T-cell (primary cell): Measurements from ENCODE around the gene TNS2. TPM values are rescaled to one million over a fixed set of nuclear protein-coding genes. Genes with fewer than 3 reads are reported as not detected.

Source experiments
- ATAC-seq, 4 experiments: fragments of 200-7000 bp in 3 of 4; fragments of 150-1000 bp in 1 of 4; cut with Tn5 transposase; replicated peaks in 1 of 4; 1 replicate in 3 of 4; 2 replicates in 1 of 4; pipeline ENCODE4 v1.10.0; 2021; ENCODE audit warnings: moderate library complexity in 3 of 4, mild to moderate bottlenecking in 2 of 4, moderate number of reproducible peaks in 1 of 4
- CTCF ChIA-PET, 2 donors: fragments of 300-600 bp; sonication (Branson Sonifier 250); formaldehyde crosslinking; loops; one replicate each; lab custom pipeline; 2022; ENCODE audit warnings: antibody characterized with exemption in 2 of 2; lab: Charles Lee
- POLR2A ChIA-PET, 2 donors: fragments of 300-600 bp; sonication (Branson Sonifier 250); formaldehyde crosslinking; loops; one replicate each; lab custom pipeline; 2022; ENCODE audit warnings: antibody characterized with exemption in 2 of 2; lab: Charles Lee
- DNase-seq, 35 experiments: peaks; one replicate each; pipeline versions ENCODE4 v3.0.0 to v3.0.0-alpha.2; 2013 to 2023
- H3K27ac ChIP-seq: one replicate; pipeline ENCODE4 v1.5.1; 2013; ENCODE audit warnings: low read length
- H3K27me3 ChIP-seq, 2 experiments: replicated peaks in 1 of 2; 1 replicate in 1 of 2; 2 replicates in 1 of 2; pipeline versions ENCODE4 v1.6.1 to v1.7.0; 2013; ENCODE audit warnings: low read length in 1 of 2, mixed read lengths in 1 of 2; ENCODE audit not compliant: control insufficient read depth in 2 of 2, insufficient read depth in 2 of 2; ENCODE audit errors: extremely low read depth in 1 of 2
- H3K36me3 ChIP-seq, 2 donors: 1 replicate in 1 of 2; 2 replicates in 1 of 2; pipeline versions ENCODE4 v1.6.1 to v1.7.0; 2013; ENCODE audit warnings: low read length in 1 of 2; ENCODE audit not compliant: control insufficient read depth in 2 of 2, insufficient read depth in 1 of 2; ENCODE audit errors: extremely low read depth in 1 of 2
- H3K4me1 ChIP-seq, 2 experiments: 1 replicate in 1 of 2; 2 replicates in 1 of 2; pipeline versions ENCODE4 v1.6.1 to v1.7.0; 2013; ENCODE audit warnings: low read length in 2 of 2, mixed read lengths in 1 of 2; ENCODE audit not compliant: insufficient read depth in 2 of 2, control insufficient read depth in 1 of 2; ENCODE audit errors: extremely low read depth in 1 of 2
- H3K4me3 ChIP-seq, 2 donors: 1 replicate in 1 of 2; 2 replicates in 1 of 2; pipeline versions ENCODE4 v1.5.1 to v1.7.0; 2013; ENCODE audit warnings: mild to moderate bottlenecking in 2 of 2, low read length in 1 of 2, moderate library complexity in 1 of 2; ENCODE audit not compliant: control insufficient read depth in 1 of 2; ENCODE audit errors: extremely low read depth in 1 of 2
- H3K9me3 ChIP-seq: 2 replicates; pipeline ENCODE4 v1.7.0; 2013
- H3K27ac Mint-ChIP-seq, 2 donors: one replicate each; pipeline ENCODE4 v1.8.0; 2020 to 2021; ENCODE audit warnings: mild to moderate bottlenecking in 2 of 2, mixed read lengths in 2 of 2
- H3K27me3 Mint-ChIP-seq, 2 donors: one replicate each; pipeline ENCODE4 v1.8.0; 2021 to 2022; ENCODE audit warnings: mixed read lengths in 2 of 2
- H3K36me3 Mint-ChIP-seq: one replicate; pipeline ENCODE4 v1.8.0; 2021; ENCODE audit warnings: mixed read lengths
- H3K4me1 Mint-ChIP-seq, 3 donors: one replicate each; pipeline ENCODE4 v1.8.0; 2020 to 2022; ENCODE audit warnings: mixed read lengths in 3 of 3, mild to moderate bottlenecking in 1 of 3
- H3K4me3 Mint-ChIP-seq, 3 donors: one replicate each; pipeline ENCODE4 v1.8.0; 2020 to 2022; ENCODE audit warnings: mild to moderate bottlenecking in 3 of 3, mixed read lengths in 3 of 3, moderate library complexity in 3 of 3
- H3K9me3 Mint-ChIP-seq, 3 donors: one replicate each; pipeline ENCODE4 v1.8.0; 2020 to 2022; ENCODE audit warnings: mixed read lengths in 3 of 3
- WGBS: methylation state at CpG from one replicate; pipeline ENCODE4 v1.1.5; 2013; ENCODE audit warnings: missing lambda C conversion rate; ENCODE audit not compliant: insufficient coverage; 5-methylcytosine and 5-hydroxymethylcytosine counted together
- total RNA-seq, 35 experiments: library from RNA in 6 of 35; stranded (reverse) in 6 of 35; fragments of 120-200 nt in 1 of 35; gene quantifications; one replicate each; pipeline versions ENCODE4 v1.2.1 to v1.2.4 and lab custom pipeline; 2013 to 2026

TNS2 gene
- total RNA-seq, 5 donors from 2014 or later (not counting 1 experiment from before 2014, with no cell fraction given), result 2.5 to 5.1 (median 3.0) TPM

- POLR2A ChIA-PET, result interaction anchor here in 1 of 2 donors (0.5 kb wide), 1 partner anchor 25 kb away, joined by 3 read pairs; no protein-coding TSS in a partner anchor
- DNase-seq (no peak), ATAC-seq (no peak)
- H3K27ac ChIP-seq, result no peak overlapping the region
- H3K4me1 ChIP-seq, result peaks cover 4 to 12% of the 10 kb centered on the region in 2 experiments
- H3K36me3 ChIP-seq, result peaks cover 5 to 79% of the 10 kb centered on the region in 2 donors
- Mint-ChIP-seq H3K27me3 (no peaks in the 10 kb centered on the region), H3K27ac (peak overlapping the region in 1 of 2 donors; percentile 16), H3K4me1 (peaks cover 18 to 23% (median 20%) of the 10 kb centered on the region in 3 donors), H3K36me3 (peaks cover 54% of the 10 kb centered on the region), H3K4me3 (no peak overlapping the region), H3K9me3 (no peaks in the 10 kb centered on the region)
- H3K4me3 ChIP-seq, result no peak overlapping the region
- H3K9me3 ChIP-seq, result no peaks in the 10 kb centered on the region
- CTCF ChIA-PET, result interaction anchor here in 1 of 2 donors (0.5 kb wide), 1 partner anchor 623 kb away, joined by 4 read pairs; no protein-coding TSS in a partner anchor
- no CpG with 5 or more reads among the region's 3 CpGs for WGBS
- no peaks in the 10 kb centered on the region for H3K27me3 ChIP-seq
Measured at GRCh38 chr12:53036802-53037201, 13.1 kb upstream of the TNS2 start.

GRCh38 chr12:53039851-53040250 lies 10.0 kb upstream of the TNS2 start:
- DNase-seq, result no peak
- Histone ChIP-seq H3K4me3 (no peak overlapping the region), H3K36me3 (peaks cover 5 to 52% of the 10 kb centered on the region in 2 donors), H3K4me1 (peaks cover 4 to 12% of the 10 kb centered on the region in 2 experiments), H3K27me3 (peaks cover 0 to 5% of the 10 kb centered on the region in 2 experiments), H3K27ac (no peak overlapping the region), H3K9me3 (no peaks in the 10 kb centered on the region)
- ChIA-PET POLR2A (no interaction called here), CTCF (interaction anchor here in 1 of 2 donors (0.7 kb wide), 1 partner anchor 972 kb away, joined by 3 read pairs; no protein-coding TSS in a partner anchor)
- no CpG with 5 or more reads among the region's 4 CpGs for WGBS
- Mint-ChIP-seq H3K36me3 (peaks cover 35% of the 10 kb centered on the region), H3K27ac (peak overlapping the region in 1 of 2 donors; percentile 25), H3K27me3 (no peaks in the 10 kb centered on the region), H3K4me3 (no peak overlapping the region), H3K4me1 (peaks cover 18 to 23% (median 18%) of the 10 kb centered on the region in 3 donors), H3K9me3 (no peaks in the 10 kb centered on the region)
- ATAC-seq, result no peak

- Histone ChIP-seq H3K27me3 (peaks cover 0 to 6% of the 10 kb centered on the region in 2 experiments), H3K27ac (no peak overlapping the region), H3K9me3 (no peaks in the 10 kb centered on the region), H3K4me3 (no peak overlapping the region), H3K36me3 (peaks cover 4 to 26% of the 10 kb centered on the region in 2 donors), H3K4me1 (peaks cover 8 to 28% of the 10 kb centered on the region in 2 experiments)
- peak overlapping the region in 1 of 2 donors; percentile 54 for H3K27ac Mint-ChIP-seq
- H3K9me3 Mint-ChIP-seq, result no peaks in the 10 kb centered on the region
- ATAC-seq, result no peak
- H3K27me3 Mint-ChIP-seq, result no peaks in the 10 kb centered on the region
- ChIA-PET POLR2A (no interaction called here), CTCF (interaction anchor here in 1 of 2 donors (0.6 to 2.8 kb wide), 3 partner anchors 11 to 434 kb away, joined by 3 to 13 read pairs (median 3); no protein-coding TSS in a partner anchor)
- WGBS, result 96% methylated on average over 4 of the region's 7 CpGs
- H3K4me3 Mint-ChIP-seq, result no peak overlapping the region
- peaks cover 21% of the 10 kb centered on the region for H3K36me3 Mint-ChIP-seq
- H3K4me1 Mint-ChIP-seq, result peaks cover 27 to 30% (median 28%) of the 10 kb centered on the region in 3 donors
- no peak for DNase-seq
Measured at GRCh38 chr12:53042607-53043454, 7.0 kb upstream of the TNS2 start.

DNA sequence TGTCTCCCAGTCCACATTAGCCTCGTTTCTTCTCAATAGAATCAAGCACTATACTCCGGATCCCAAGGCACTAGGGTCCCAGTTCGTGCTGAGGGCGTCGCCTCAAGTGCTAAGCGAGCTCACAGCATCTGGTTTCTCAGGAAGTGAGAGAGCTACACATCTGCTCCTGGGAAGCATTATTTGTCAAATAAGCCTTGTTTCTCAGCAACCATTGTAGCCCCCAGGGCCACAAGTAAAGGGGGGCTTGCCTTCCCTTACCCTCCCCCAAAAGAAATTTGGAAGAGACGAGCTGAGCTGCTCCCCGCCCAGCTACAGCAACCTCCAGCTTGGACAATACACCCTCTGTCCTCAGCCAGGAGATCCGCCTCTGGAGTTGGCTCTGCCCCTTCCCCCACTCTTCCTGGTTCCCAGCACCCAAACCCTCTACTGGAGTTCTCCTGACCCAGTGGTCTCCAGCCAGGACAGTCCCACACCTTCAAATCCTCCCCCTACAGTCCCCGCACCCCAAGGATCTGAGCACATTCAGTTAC lies 5.7 kb upstream of the TNS2 start:
- CTCF ChIA-PET, result interaction anchor here in 1 of 2 donors (2.8 kb wide), 1 partner anchor 10 kb away, joined by 13 read pairs; no protein-coding TSS in a partner anchor

DNA sequence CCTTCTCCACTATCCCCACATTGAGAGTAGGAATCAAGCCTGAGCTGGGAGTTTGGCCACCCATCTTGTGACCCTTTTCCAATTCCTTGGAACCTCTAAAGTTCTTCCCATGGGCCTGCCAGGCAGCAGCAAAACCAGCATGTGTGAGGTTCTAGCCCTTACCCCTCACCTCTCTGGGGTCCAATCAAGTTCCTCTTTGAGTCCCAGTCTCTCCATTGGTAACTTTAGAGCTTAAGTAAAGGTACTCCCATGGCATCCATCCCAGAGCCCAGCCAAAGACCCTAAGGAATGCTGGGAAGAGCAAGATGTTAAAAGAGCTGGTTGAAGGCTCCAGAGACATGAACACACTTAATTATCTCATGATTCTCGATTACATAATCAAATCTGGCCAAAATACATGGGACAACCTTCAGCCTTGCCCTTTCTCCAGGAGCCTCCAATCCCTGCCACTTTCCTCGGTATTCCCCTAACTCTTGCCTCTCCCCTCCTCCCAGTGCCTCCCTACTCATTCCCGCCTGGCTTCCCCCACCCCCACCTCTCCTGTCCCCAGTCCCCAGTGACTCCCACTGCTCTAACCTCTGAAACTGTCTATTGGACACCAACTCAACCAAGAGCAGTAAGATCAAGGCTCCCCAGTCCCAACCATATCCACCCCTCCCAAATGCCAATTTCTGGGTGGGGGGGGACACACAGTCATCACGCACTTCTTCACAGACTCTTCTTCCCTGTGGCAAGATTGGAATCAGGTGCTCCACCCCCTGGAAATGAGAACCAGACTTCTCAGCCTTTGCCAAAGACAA lies 4.8 kb upstream of the TNS2 start:
- Mint-ChIP-seq H3K4me1 (peaks cover 11 to 20% (median 14%) of the 10 kb centered on the region in 3 donors), H3K27me3 (no peaks in the 10 kb centered on the region), H3K4me3 (peak overlapping the region; percentile 13 to 92 (median 91)), H3K9me3 (no peaks in the 10 kb centered on the region), H3K36me3 (peaks cover 4% of the 10 kb centered on the region), H3K27ac (peak overlapping the region; percentile 25 to 73)
- Histone ChIP-seq H3K4me3 (no peak overlapping the region), H3K27ac (no peak overlapping the region), H3K27me3 (peaks cover 0 to 6% of the 10 kb centered on the region in 2 experiments), H3K4me1 (peaks cover 6 to 28% of the 10 kb centered on the region in 2 experiments), H3K36me3 (peaks cover 2 to 4% of the 10 kb centered on the region in 2 donors), H3K9me3 (no peaks in the 10 kb centered on the region)
- ATAC-seq (no peak), DNase-seq (peak in 1 of 35 experiments; percentile 5)
- 75% methylated on average over 3 of the region's 4 CpGs for WGBS
- POLR2A ChIA-PET, result interaction anchor here in 1 of 2 donors (0.6 kb wide), 2 partner anchors 28 to 195 kb away, joined by 3 to 4 read pairs; no protein-coding TSS in a partner anchor
- CTCF ChIA-PET, result interaction anchor here (0.5 to 2.8 kb wide), 3 partner anchors 9 to 1280 kb away, joined by 3 to 13 read pairs (median 3); partner anchors contain the start of gene COPZ1 (in 1 of the 2)

More for the DNA sequence above, 5.7 kb upstream of the TNS2 start:
- Histone ChIP-seq H3K4me3 (no peak overlapping the region), H3K9me3 (no peaks in the 10 kb centered on the region), H3K27me3 (peaks cover 0 to 6% of the 10 kb centered on the region in 2 experiments), H3K27ac (no peak overlapping the region), H3K4me1 (peaks cover 6 to 29% of the 10 kb centered on the region in 2 experiments), H3K36me3 (peaks cover 2 to 13% of the 10 kb centered on the region in 2 donors)
- no peaks in the 10 kb centered on the region for H3K9me3 Mint-ChIP-seq
- peak overlapping the region in 1 of 2 donors; percentile 37 for H3K27ac Mint-ChIP-seq
- peaks cover 10% of the 10 kb centered on the region for H3K36me3 Mint-ChIP-seq
- H3K4me3 Mint-ChIP-seq, result peak overlapping the region in 1 of 3 donors; percentile 91
- POLR2A ChIA-PET, result no interaction called here
- WGBS, result 78% methylated on average over 7 of the region's 10 CpGs
- H3K4me1 Mint-ChIP-seq, result peaks cover 15 to 24% (median 15%) of the 10 kb centered on the region in 3 donors
- DNase-seq (no peak), ATAC-seq (no peak)
- H3K27me3 Mint-ChIP-seq, result no peaks in the 10 kb centered on the region
